NCI-H2107 (cell line): ENCODE results near the gene MYO16.
"Not testable (repeated sequence)": the region's sequence is repeated elsewhere in the genome, so short reads cannot be mapped to it uniquely, and the experiment has no call there.

Experiments
- DNase-seq: peaks from one replicate; lab custom pipeline; 2025; lab: John Stamatoyannopoulos, UW

Gene MYO16

DNA sequence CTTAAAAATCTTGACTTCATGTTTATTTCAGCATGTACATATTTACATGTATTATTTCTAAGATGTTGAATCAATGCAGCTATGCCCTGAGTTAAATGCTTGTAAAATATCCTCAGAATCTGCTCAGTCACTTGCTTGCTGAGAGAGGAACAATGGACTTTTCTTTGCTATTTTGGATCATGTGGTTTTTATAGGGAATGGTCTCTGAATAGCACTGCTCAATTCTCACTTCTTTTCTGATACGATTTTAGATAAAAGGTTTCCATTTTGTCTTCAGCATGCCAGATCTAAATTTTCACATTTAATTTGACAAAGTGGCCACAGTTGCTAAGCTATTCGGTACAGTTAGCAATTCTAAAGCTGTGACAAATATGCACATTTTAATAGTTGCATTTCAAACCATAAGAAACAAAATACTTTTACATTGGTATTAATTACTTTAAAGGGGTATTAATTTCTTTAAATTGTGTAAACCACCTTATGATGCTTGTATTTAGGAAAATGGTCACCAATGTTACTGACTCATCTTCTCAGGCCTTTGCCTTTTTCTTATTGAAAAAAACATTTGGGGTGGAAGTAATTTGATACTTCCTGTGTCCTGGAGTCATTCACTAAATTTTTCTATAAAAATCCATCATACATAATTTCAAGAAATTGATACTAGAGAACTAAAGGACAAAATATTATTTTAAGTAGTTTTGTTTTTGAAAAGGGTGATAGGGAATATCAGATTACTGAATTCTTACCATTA is 113.5 kb downstream of the MYO16 start:
- DNase-seq, result no peak

DNA sequence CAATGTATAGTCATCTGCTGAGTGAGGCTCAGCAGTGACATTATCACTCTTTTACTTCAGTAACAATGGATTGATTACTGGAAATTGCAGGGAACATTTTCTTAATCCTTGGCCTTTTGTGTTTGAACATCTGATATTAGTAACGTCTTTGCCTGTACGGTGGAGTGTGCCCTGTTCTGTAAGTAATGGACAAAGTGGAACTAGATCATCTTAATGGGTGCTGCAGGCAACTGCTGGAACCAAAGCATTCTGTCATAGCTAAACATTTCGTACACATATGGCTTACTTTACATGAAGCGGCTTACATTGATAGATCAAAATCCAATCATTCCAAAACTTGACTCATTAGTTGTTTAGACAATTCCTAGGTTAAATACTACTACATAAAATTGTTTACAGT is 114.1 kb downstream of the MYO16 start:
- no peak for DNase-seq

DNA sequence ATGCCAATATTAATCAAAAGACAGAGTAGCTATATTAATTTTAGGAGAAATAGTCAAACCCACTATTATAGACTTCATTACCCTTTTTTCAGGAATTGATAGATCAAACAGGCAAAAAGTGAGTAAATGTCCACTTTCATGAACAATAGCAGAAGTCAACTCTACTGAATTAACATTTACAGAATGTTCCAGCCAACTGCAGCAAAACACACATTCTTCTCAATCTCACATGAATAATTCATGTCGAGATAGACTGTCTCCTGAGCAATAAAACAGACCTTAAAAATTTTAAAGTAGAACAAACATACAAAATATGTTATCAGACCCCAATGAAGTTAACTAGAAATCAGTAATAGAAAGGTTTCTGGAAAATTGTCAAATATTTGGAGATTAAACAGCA is 118.4 kb downstream of the MYO16 start:
- no peak for DNase-seq

DNA sequence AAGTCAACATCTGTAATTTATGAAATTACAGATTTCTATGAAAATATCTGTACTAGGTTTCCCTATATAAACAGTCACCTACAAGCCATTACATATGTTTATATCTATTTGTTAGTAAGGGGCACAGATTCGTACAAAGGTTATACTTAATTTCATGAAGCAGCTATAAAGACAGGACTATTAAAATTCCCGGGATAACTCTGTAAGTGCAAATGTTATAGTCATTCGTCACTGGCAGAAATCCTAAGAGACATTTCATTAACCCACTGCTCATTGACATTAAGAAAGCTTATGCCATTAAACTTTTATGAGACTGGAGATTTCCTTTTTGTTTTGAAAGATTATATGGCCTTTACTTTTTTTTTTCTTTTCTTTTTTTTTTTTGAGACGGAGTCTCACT is 122.9 kb downstream of the MYO16 start:
- DNase-seq, result no peak

DNA sequence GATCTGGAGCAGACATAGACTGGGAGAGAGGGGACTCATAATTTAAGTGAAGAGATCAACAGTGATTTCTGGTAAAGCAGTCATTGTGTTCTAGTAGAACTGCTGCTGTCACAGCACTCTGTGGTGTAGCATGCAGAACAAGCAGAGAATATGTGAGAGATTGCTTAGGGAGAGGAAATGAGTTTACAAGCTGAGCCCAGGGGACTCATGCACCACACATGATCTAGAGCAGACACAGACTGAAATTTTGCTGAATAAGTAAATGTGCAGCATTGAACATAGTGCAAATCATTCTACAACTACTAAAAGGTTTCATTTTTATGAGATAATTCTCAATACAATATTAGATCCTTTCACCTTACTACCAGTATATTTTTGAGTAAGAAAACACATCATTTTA is 125.7 kb downstream of the MYO16 start:
- DNase-seq, result no peak

DNA sequence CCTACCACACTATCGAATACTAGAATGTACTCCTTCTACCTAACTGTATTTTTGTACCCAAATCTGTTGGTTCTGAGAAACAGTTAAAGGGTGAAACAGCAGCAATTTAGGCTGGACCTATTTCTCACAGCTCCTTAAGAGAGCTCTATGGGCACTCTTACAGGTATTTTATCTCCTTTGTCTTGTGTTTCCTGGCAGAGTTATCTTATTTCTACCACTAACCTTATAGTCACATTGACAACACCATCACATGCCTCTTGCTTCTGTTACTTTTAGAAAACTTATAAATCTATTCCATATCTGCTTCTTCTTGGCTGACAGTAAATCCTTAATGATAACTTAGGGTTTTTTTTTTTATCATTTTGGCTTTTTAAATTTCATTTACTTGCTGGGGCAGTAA is 130.7 kb downstream of the MYO16 start:
- DNase-seq, result no peak

DNA sequence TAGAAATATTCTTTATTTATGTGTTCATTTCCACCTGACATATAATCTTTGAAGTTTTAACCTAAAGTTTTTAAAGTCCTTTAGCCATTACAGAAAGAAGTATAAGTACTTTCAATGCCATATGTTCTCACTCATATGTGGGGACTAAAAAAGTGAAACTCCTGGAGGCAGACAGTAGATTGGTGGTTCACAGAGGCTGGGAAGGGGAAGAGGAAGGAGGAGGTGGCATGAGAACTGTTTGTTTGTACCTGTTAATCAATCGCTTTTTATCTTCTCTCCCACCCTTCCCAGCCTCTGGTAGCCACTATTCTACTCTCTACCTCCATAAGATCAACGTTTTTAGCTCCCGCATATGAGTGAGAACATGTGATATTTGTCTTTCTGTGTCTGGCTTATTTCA is 131.1 kb downstream of the MYO16 start:
- DNase-seq, result no peak

DNA sequence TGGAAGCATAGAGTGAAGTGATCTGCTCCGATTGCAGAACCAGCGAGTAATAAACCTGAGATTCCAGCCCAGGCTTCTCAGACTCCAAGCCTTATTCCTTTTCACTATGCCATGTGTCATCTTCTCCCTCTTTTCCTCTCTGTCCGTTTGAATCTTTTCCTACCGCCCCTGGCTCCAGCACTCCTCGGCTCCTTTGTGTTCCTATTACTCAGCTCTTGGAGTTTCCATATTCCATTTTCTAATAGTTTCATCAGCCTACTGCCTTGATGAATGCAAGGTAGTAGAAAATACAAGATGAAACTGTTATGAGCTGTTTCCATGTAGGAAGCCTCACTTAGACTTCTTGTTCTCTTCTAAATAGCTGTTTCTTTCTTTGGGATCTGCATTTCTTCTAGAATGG is 138.6 kb downstream of the MYO16 start:
- DNase-seq, result no peak

DNA sequence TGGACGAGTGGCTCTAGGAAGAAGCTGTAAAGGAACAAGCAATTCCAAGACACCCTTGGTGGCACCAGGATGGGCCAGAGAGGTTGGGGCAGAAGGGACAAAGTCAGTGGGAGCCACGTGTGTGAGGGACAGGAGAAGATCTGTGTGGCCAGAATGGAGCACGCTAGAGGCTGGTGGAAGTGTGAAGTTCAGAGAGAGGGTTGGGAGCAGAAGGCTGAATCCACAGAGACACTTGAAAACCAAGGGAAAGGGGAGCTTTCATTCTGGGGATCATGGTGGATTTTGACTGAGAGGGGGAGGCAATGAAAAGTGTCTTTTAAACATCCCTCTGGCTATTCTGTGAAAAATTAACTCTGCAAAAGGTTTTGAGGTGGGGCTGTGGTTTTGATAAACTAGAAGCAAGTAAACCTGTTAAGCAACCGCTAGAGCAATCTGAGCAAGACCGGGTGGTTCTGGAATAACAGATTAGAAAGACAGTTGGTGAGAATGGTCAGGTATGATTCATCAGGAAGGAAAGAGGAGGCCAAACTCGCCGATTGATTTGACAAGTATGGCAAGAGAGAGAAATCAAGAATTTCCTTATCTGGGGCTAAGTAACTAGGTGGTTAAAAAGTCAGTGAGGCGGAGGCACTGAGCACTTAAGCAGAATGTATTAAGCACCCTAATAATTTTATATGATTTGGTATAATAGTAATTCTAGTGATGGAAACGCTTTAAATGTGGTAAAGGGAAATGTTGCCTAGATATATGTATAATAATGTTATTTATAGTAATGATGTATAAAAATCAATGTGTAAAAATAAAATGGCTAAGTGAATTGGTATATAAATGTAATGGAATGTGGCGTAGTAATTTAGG is 140.0 kb downstream of the MYO16 start:
- no peak for DNase-seq

DNA sequence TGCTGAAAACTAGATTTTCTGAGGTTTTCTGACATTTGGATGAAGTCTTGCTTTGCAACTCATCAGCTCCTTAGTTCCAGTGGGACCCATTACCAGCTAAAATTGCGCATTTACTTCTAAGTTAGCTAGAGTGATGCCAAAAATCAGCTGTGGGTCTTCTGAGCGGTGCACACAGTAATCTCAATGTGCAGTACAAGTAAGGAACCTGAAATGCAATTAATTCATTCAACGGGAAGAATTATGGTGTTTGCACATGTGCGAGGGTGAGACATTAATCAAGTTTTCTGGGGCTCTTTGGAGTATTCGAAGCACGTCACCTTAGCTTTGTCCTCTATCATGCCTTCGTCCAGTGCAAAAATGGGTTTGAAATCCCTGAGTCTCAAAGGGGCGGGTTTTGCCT is 146.2 kb downstream of the MYO16 start:
- DNase-seq, result no peak

DNA sequence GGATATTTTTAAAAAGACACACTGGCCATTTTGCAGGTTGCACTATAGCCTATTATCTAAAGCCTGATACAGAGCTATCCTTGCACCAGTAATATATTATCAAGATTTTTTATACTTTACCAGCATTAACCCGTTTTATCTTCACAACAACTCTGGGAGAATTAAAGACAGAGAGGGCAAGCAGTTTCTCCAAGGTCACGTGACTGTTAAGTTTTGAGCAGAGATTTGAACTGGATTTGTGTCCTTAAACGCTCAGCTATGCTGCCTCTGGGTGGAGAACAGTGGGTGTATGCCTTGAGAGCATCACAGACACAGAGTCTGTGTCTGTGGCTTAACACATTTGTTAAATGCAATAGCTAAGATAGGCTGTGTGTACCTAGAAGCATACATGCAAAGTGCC is 147.2 kb downstream of the MYO16 start:
- no peak for DNase-seq

DNA sequence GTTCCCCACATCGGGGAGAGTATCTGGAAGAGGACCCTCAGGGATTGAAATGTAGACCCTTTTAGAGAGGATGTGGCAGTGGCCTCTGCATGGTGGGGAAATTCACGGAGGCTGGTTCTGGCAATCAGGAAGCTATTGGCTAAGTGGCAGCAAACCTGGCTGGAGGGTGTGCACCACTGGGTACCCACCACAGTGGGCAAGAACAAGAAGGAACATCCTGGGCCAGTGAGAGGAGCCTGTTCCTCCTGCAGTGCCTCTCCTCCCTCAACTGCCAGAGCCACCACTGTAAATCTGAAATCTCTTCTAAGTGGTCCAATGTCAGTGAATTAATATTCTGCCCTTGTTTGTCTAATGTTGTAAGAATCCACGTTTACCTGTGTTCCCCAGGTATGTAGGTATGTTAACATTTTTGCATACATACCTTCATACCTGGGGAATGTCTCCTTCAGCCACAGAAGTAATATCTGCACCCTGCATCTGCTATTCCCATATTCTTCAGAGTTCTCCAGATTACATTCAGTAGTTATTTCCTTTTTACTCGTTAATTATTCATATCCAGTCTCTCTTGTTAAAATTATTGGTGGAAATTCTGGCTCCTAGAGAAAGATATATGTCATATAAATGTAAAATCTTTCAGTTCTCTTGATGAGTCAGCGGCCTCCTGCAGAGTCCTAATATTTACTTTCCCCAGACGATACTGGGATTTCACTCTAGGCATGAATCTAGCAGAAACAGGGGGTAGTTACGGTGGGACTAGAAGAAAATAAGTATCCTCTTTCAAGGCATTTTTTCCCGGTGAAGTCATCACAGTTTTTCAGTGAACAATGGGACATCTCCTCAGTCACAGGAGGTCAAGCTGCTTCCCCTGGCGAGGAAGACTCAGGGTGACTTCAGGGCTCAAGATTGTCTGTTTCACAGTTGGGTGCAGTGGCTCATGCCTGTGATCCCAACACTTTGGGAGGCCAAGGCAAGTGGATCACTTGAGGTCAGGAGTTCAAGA is 148.3 kb downstream of the MYO16 start:
- no peak for DNase-seq

DNA sequence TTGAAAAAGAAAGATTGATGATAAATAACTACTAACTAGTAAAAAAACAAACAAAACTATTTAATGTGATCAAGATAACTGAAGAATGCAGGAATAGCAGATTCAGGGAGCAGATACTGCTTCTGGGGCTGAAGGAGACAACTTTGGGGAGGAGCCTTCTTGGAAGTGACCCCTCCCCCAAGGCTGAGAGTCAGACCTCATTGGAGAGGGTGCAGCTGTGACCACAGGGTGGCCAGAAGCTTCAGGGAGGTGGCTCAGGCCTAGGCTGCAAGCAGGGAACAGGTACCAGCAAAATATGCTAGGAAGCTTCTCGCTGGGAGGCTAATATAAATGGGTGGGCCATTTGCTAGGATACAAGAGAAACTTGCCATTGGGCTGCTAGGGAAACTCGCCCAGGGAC is 149.9 kb downstream of the MYO16 start:
- DNase-seq, result no peak

DNA sequence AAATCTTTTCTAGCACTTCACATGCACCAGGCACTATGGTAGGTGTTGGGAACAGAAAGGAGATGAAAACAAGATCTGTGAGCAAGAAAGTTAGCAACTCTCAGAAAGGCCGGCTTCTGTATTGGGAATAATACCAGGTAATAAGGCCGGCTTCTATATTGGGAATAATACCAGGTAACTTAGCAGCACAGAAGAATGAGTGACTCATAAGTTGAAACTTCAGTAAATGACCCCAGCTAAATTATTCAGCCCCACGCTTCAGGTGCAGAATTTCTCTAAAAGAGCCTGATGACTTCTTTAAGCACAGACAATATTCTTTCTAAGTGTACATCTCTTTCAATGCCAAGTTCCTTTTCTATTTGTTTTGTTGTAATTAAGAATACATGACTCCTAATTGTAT is 151.3 kb downstream of the MYO16 start:
- no peak for DNase-seq

DNA sequence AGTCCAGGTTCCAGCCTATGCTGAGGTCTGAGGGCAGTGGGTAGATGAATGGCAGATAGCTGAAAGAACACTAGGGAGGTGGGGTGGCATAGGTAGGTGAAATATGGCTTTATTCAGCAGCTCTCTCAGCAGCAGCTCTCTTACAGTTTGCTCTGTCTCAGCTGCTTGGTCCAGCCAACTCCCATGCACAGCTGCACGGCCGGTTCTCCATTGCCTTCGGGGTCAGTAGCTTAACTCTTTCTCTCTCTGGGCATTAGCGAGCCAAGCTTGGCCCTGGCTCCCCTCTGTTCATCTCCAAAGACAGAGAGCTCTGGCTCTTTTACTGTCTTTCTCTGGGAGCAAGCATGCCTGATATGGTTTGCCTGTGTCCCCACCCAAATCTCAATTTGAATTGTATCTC is 151.9 kb downstream of the MYO16 start:
- DNase-seq, result no peak

DNA sequence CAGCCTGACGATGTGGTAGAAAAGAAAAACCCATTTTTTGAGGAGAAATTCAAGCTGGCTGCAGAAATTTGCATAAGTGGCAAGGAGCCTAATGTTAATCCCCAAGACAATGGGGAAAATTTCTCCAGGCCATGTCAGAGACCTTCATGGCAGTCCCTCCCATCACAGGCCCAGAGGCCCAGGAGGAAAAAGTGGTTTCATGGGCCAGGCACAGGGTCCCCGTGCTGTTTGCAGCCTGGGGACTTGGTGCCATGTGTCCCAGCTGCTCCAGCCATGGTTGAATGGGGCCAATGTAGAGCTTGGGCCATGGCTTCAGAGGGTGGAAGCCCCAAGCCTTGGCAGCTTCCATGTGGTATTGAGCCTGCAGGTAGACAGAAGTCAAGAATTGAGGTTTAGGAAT is 153.1 kb downstream of the MYO16 start:
- DNase-seq, result not testable (repeated sequence)

DNA sequence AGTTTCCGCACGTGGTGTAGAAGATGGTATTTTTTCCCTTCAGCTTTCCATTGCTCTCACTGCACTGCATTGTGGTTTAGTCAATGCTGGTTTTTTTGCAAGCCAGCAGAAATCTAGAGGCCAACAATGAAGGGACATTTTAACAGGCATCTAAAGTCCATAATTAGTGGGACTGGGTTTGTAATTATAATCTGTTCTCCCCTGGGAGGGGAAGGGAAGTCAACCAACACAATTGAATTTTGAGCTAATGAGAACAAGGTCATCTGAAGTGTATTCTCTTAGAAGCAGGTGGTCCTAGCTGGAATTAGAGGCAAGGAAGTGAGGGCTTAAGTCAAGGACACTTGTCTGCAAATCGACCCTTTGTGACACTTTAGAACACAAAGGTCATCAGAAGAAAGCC is 156.4 kb downstream of the MYO16 start:
- DNase-seq, result no peak

DNA sequence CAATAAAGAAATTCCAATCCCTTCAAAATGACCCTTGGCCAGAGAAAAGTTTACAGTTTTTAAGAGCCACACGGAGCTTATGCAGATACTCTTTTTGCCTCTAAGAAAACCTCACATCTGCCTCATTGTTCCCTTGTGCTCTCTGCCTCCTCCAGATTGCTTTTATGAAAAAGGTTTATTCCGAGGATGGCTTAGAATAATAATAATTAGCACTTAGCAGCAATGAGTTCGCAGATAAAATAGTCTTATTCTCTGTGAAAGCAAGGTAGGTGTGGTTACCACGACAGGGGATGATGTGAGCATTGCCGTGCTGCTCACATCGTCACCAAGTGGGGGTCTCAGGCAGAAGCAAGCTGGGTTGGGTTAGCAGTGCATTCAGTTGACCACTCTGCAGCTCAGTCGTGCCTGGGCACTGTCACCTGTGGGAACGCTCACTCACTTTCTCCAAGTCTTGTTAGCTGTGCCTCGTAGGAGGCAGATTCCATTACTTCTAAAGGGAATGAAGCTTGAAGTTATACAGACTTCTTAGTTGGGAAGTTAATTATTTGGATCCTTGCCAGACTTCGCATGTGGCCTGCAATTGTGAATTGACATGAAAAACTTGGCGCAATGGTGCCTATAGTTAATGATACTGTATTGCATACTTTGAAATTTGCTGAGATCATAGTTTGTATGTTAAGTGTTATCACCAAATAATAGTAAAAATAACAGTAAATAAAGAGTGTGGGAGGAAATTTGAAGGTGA is 157.2 kb downstream of the MYO16 start:
- no peak for DNase-seq

DNA sequence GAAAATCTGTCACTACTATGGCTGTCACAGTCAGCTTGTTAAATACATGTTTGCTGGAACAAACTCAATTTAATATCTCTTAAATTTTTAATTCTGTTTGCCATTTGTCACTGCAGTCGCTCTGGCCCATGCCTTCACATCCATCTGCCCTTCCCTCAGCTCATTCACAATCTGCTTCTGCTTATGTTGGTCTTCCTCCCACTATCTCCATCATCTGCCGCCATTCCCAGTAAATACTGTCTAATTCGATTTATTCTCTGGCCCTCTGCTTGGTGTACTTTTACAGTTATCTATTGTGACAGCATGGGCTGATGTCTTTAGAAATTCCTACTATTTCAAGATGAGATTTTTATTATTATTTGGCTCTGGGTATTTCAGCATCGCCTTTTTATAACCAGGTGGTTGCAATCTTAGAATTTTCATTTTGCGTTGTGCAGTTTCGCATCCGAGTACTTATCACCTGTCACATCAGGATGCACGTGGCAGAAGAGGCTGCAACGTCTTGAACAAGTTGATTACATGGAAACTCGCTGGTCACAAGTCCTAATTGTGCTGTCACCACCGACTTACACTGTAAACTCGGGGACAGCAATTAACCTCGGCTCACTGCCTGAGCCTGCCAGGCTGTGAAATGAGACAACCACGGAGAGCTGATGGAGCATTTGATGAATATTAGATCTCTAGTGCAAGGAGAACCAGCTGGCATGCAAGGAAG is 158.4 kb downstream of the MYO16 start:
- no peak for DNase-seq

DNA sequence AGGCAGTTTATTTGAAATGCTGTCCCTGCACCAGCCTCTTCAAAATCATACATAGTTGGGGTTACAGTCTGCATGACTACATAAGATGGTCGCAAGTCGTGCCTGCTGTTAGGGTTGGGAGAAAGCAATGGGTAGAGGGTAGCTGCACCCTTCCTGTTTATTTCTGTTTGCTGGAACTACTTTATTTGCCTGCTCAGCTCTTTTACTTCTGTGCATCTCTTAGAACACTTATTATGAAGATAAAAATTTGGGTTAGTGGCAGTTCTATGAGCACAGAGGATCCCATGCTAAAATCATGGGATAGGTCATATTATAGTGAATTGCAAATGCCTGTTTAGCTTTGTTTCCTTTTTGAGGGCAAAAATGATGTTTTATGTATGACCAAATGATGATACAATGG is 160.1 kb downstream of the MYO16 start:
- DNase-seq, result no peak

DNA sequence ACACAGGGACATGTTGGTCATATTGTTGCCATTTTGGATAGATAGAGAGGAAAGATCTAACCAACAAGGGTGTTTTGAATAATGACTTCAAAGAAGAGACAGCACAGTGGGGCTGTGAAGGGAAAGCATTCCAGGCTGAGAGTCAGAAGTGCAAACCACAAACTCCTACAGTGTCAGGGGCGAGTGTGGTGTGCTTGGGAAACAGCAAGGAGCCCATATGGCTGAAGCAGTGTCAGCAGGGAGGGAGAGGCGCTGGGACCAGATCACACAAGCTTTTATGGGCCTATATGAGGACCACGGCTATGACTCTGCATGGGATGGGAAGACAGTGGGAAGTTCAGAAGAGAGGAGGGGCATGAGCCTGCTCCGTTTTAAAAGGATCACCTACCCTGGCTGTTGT is 166.4 kb downstream of the MYO16 start:
- DNase-seq, result no peak
